Ovary (tissue), 3 donors: ENCODE results near the gene CTBP2.

Experiments
- EP300 ChIP-seq: sonication (generic); formaldehyde crosslinking; IDR thresholded peaks from one replicate; pipeline ENCODE4 v1.6.1; 2017; ENCODE audit warnings: antibody characterized with exemption
- POLR2A ChIP-seq: fragments of 450-650 bp; IDR thresholded peaks from one replicate; pipeline ENCODE4 v1.6.1; 2017; ENCODE audit warnings: antibody characterized with exemption, mild to moderate bottlenecking, moderate library complexity
- TF ChIP-seq, protein P1 (sequence below), 3 donors: fragments of 450-650 bp in 2 of 3; fragments of 200-600 bp in 1 of 3; IDR thresholded peaks; one replicate each; pipeline versions ENCODE4 v1.5.1 to v1.8.0; 2016 to 2022; ENCODE audit warnings: antibody characterized with exemption in 3 of 3, mild to moderate bottlenecking in 1 of 3
- donor health status: DM: no; HTN: no; CAD: no.

DNA sequence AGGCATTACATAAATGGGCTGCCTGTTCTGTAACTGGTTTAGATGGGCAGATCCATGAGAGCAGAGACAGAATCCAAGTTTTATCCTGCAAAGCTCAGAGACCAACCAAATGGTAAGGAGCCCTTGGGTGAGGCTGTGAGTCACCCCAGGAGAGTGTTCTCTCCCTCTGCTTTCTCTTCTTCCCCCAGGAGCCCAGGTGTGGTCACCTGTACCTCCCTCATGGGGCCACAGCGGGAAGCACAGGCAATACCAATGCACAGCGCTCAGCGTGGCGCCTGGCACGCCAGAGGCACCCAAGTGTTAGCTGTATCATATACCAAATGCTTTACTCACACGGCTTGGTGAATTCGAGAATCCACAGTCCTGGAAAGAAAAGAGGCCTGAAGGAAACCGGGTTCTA, 39.4 kb downstream of the CTBP2 start:
- TF ChIP-seq POLR2A (no peak), EP300 (no peak)
- TF ChIP-seq, protein P1, sequence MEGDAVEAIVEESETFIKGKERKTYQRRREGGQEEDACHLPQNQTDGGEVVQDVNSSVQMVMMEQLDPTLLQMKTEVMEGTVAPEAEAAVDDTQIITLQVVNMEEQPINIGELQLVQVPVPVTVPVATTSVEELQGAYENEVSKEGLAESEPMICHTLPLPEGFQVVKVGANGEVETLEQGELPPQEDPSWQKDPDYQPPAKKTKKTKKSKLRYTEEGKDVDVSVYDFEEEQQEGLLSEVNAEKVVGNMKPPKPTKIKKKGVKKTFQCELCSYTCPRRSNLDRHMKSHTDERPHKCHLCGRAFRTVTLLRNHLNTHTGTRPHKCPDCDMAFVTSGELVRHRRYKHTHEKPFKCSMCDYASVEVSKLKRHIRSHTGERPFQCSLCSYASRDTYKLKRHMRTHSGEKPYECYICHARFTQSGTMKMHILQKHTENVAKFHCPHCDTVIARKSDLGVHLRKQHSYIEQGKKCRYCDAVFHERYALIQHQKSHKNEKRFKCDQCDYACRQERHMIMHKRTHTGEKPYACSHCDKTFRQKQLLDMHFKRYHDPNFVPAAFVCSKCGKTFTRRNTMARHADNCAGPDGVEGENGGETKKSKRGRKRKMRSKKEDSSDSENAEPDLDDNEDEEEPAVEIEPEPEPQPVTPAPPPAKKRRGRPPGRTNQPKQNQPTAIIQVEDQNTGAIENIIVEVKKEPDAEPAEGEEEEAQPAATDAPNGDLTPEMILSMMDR (IDR thresholded peaks at IDR 0.05): no peak
